Activated CD4-positive, CD25-positive, alpha-beta regulatory T cell treated with anti-CD3 and anti-CD28 coated beads, Interleukin-2, amount 50 U/mL, for 16 hours (primary cell): ENCODE measurements around the gene PON2.
"Not testable (repeated sequence)": the region's sequence is repeated elsewhere in the genome, so short reads cannot be mapped to it uniquely, and the experiment has no call there.

ENCODE experiments used
- DNase-seq: peaks from one replicate; pipeline ENCODE4 v3.0.0-alpha.2; 2020; ENCODE audit warnings: low read depth, low spot score

PON2 gene

DNA sequence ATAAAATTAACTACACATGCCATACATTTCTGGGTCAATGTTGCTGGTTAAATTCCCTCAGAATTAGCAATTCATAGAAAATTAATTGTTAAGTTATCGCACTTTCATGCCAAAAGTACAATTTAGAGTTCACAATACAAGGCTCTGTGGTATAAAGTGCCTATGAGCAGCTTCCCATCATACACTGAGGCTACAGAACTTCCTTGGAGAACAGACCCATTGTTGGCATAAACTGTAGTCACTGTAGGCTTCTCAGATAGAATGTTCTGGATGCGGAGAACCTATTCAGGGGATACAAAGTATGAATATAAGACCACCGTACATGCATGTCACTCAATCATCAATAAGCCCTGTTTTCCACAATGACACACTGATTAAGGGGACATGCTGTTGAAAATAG, 29.6 kb downstream of the PON2 start:
- no peak for DNase-seq

DNA sequence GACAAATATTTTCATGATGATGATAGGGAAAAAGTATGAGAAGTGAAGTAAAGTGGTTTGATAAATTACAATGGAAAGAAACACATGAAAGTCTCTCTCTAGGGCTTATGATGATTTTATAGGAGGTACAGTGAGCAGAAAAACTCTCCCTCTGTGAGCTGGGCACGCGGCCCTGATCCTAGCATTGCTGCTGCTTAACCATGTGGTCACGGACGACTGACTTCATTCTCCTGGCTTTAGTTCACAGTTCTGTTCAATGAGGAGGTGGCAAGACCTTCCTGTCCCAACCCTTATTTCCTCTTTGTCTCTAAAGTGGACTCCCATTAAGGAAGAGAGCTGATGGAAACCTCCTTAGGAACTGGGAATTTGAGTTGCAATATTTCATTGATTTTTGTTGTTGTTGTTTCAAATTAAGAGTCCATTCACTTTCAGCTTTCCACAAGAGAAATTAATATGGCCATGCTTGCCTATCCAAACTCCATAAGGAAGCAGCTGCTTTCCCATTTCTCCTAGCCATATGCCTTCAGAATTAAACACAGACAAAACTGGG, 30.4 kb downstream of the PON2 start:
- no peak for DNase-seq

GRCh38 chr7:95398155-95398940, 36.5 kb downstream of the PON2 start:
- no peak for DNase-seq

- DNase-seq = no peak
These were observed 37.4 kb downstream of the PON2 start for GRCh38 chr7:95397381-95397780.

GRCh38 chr7:95396136-95397032, 38.4 kb downstream of the PON2 start, which contains the start of gene PON3:
Gene PON3 (minus strand): TSS chr7:95396375. CDS start chr7:95396350, 25 bp downstream.
- no peak for DNase-seq

DNA sequence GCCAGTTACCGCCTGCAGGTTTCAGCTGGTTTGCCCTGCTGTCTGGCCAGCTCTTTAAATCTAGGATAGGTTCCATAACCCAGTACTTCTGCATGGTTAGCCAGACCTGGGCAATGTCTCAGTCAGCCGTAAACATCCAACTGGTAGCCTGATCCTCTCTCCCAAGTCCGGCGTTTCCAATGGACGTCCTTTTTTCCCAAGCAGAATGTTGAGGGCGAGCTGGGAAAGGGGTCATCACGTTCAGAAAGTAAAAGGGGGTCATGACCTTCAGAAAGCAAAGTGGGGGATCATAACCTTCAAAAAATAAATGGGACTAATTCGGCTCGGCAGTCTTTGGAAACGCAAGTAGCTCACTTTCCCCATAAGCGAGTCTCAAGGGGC, 39.1 kb downstream of the PON2 start:
- no peak for DNase-seq

DNA sequence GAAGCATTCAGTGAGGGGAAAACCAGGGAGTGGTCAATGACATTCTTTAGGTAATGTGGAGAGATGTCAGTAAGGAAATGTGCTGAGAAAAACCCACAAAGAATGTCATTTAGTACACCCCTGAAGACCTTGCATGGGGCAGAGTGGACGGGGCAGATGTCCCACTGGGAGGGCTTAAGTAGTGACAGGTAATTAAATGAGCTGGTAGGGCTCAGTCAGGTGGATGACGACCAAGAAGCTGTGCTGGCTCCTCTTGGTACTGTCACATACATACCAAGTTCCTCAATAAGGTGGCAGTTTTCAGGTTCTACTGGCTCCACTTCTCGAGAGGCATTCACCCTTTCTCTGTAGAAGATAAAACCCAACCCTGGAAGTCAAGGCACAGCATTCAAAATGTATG, 40.5 kb downstream of the PON2 start:
- no peak for DNase-seq

- DNase-seq = no peak
These were observed 43.1 kb downstream of the PON2 start for GRCh38 chr7:95391761-95392160.

GRCh38 chr7:95389516-95389915, 45.3 kb downstream of the PON2 start:
- DNase-seq = no peak

- not testable (repeated sequence) for DNase-seq
These were observed 55.4 kb downstream of the PON2 start for GRCh38 chr7:95379457-95379856.

DNA sequence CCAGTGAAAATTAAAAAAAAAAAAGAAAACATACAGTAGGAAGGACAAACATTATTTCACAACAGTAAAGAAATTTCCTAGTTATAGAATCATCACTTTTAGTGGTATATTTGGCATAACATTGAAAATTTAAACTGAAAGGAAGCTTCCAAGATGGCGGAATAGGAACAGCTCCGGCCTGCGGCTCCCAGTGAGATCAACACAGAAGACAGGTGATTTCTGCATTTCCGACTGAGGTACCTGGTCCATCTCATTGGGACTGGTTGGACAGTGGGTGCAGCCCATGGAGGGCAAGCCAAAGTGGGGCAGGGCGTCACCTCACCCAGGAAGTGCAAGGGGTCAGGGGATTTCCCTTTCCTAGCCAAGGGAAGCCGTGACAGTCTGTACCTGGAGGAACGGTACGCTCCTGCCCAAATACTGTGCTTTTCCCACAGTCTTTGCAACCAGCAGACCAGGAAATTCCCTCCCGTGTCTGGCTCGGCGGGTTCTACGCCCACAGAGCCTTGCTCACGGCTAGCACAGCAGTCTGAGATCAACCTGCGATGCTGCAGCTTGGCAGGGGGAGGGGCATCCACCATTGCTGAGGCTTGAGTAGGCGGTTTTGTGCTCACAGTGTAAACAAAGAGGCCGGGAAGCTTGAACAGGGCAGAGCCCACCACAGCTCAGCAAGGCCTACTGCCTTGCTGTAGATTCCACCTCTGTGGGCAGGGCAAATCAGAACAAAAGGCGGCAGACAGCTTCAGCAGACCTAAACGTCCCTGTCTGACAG, 58.0 kb downstream of the PON2 start:
- no peak for DNase-seq

GRCh38 chr7:95375591-95376257, 59.1 kb downstream of the PON2 start:
- DNase-seq = no peak

GRCh38 chr7:95373323-95373722, 61.5 kb downstream of the PON2 start:
- DNase-seq = no peak

DNA sequence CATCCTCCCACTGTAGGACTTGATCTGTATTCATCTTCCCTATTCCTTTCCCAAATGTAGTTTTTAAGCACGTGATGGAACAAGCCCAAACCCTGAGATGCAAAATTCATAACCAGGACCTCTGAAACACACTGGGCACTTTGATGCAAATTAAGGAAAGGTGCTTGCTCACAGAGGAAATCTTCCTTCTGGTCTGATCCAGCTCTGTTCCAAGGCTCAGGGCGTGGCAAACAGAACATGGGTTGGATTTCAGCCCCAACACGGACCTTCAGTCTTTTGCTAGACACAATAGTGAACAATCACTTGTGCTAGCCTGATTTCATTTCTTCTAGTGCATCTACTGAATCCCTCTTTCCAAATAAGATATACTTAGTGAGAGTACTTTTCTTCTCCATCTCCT, 66.6 kb downstream of the PON2 start:
- DNase-seq = no peak

GRCh38 chr7:95367606-95368005, 67.2 kb downstream of the PON2 start:
- DNase-seq = no peak

DNA sequence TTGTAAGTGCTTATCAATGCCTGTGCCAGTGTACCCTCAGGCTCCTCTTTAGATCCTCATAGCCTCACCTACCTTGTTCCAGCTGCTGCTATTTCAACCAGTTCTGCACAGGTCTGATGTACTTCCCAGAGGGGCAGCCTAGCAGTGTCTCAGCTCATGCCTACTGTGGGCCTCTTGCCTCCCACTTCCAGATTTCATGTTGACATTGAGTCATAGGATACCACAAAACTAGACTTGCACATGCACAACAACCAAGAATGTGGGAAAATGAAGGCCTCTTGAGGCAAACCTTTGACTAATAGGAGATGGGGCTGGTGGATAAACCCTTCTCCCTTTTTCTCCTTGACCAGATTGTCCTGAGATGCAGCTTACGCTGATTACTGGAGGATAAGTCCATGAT, 69.7 kb downstream of the PON2 start:
- DNase-seq = no peak

GRCh38 chr7:95357623-95358022, 77.2 kb downstream of the PON2 start:
- DNase-seq = no peak
